T-cell (primary cell): ENCODE data around the gene SCARB1. TPM values are rescaled to one million over a fixed set of nuclear protein-coding genes. Genes with fewer than 3 reads are reported as not detected.

ENCODE experiments used
- ATAC-seq, 4 experiments: fragments of 200-7000 bp in 3 of 4; fragments of 150-1000 bp in 1 of 4; cut with Tn5 transposase; replicated peaks in 1 of 4; 1 replicate in 3 of 4; 2 replicates in 1 of 4; pipeline ENCODE4 v1.10.0; 2021; ENCODE audit warnings: moderate library complexity in 3 of 4, mild to moderate bottlenecking in 2 of 4, moderate number of reproducible peaks in 1 of 4
- CTCF ChIA-PET, 2 donors: fragments of 300-600 bp; sonication (Branson Sonifier 250); formaldehyde crosslinking; loops; one replicate each; lab custom pipeline; 2022; ENCODE audit warnings: antibody characterized with exemption in 2 of 2; lab: Charles Lee
- POLR2A ChIA-PET, 2 donors: fragments of 300-600 bp; sonication (Branson Sonifier 250); formaldehyde crosslinking; loops; one replicate each; lab custom pipeline; 2022; ENCODE audit warnings: antibody characterized with exemption in 2 of 2; lab: Charles Lee
- DNase-seq, 35 experiments: peaks; one replicate each; pipeline versions ENCODE4 v3.0.0 to v3.0.0-alpha.2; 2013 to 2023
- H3K27ac ChIP-seq: one replicate; pipeline ENCODE4 v1.5.1; 2013; ENCODE audit warnings: low read length
- H3K27me3 ChIP-seq, 2 experiments: replicated peaks in 1 of 2; 1 replicate in 1 of 2; 2 replicates in 1 of 2; pipeline versions ENCODE4 v1.6.1 to v1.7.0; 2013; ENCODE audit warnings: low read length in 1 of 2, mixed read lengths in 1 of 2; ENCODE audit not compliant: control insufficient read depth in 2 of 2, insufficient read depth in 2 of 2; ENCODE audit errors: extremely low read depth in 1 of 2
- H3K36me3 ChIP-seq, 2 donors: 1 replicate in 1 of 2; 2 replicates in 1 of 2; pipeline versions ENCODE4 v1.6.1 to v1.7.0; 2013; ENCODE audit warnings: low read length in 1 of 2; ENCODE audit not compliant: control insufficient read depth in 2 of 2, insufficient read depth in 1 of 2; ENCODE audit errors: extremely low read depth in 1 of 2
- H3K4me1 ChIP-seq, 2 experiments: 1 replicate in 1 of 2; 2 replicates in 1 of 2; pipeline versions ENCODE4 v1.6.1 to v1.7.0; 2013; ENCODE audit warnings: low read length in 2 of 2, mixed read lengths in 1 of 2; ENCODE audit not compliant: insufficient read depth in 2 of 2, control insufficient read depth in 1 of 2; ENCODE audit errors: extremely low read depth in 1 of 2
- H3K4me3 ChIP-seq, 2 donors: 1 replicate in 1 of 2; 2 replicates in 1 of 2; pipeline versions ENCODE4 v1.5.1 to v1.7.0; 2013; ENCODE audit warnings: mild to moderate bottlenecking in 2 of 2, low read length in 1 of 2, moderate library complexity in 1 of 2; ENCODE audit not compliant: control insufficient read depth in 1 of 2; ENCODE audit errors: extremely low read depth in 1 of 2
- H3K9me3 ChIP-seq: 2 replicates; pipeline ENCODE4 v1.7.0; 2013
- H3K27ac Mint-ChIP-seq, 2 donors: one replicate each; pipeline ENCODE4 v1.8.0; 2020 to 2021; ENCODE audit warnings: mild to moderate bottlenecking in 2 of 2, mixed read lengths in 2 of 2
- H3K27me3 Mint-ChIP-seq, 2 donors: one replicate each; pipeline ENCODE4 v1.8.0; 2021 to 2022; ENCODE audit warnings: mixed read lengths in 2 of 2
- H3K36me3 Mint-ChIP-seq: one replicate; pipeline ENCODE4 v1.8.0; 2021; ENCODE audit warnings: mixed read lengths
- H3K4me1 Mint-ChIP-seq, 3 donors: one replicate each; pipeline ENCODE4 v1.8.0; 2020 to 2022; ENCODE audit warnings: mixed read lengths in 3 of 3, mild to moderate bottlenecking in 1 of 3
- H3K4me3 Mint-ChIP-seq, 3 donors: one replicate each; pipeline ENCODE4 v1.8.0; 2020 to 2022; ENCODE audit warnings: mild to moderate bottlenecking in 3 of 3, mixed read lengths in 3 of 3, moderate library complexity in 3 of 3
- H3K9me3 Mint-ChIP-seq, 3 donors: one replicate each; pipeline ENCODE4 v1.8.0; 2020 to 2022; ENCODE audit warnings: mixed read lengths in 3 of 3
- WGBS: methylation state at CpG from one replicate; pipeline ENCODE4 v1.1.5; 2013; ENCODE audit warnings: missing lambda C conversion rate; ENCODE audit not compliant: insufficient coverage; 5-methylcytosine and 5-hydroxymethylcytosine counted together
- total RNA-seq, 35 experiments: library from RNA in 6 of 35; stranded (reverse) in 6 of 35; fragments of 120-200 nt in 1 of 35; gene quantifications; one replicate each; pipeline versions ENCODE4 v1.2.1 to v1.2.4 and lab custom pipeline; 2013 to 2026

Gene SCARB1
- total RNA-seq, 5 donors from 2014 or later (not counting 1 experiment from before 2014, with no cell fraction given), result 3.1 to 5.6 (median 4.5) TPM

GRCh38 chr12:124831590-124831989 is 32.1 kb downstream of the SCARB1 start:
- ChIA-PET POLR2A (no interaction called here), CTCF (no interaction called here)
- no peaks in the 10 kb centered on the region for H3K27me3 Mint-ChIP-seq
- Histone ChIP-seq H3K27ac (no peak overlapping the region), H3K9me3 (no peaks in the 10 kb centered on the region), H3K27me3 (no peaks in the 10 kb centered on the region), H3K4me3 (no peak overlapping the region), H3K36me3 (no peaks in the 10 kb centered on the region), H3K4me1 (no peaks in the 10 kb centered on the region)
- WGBS, result 94% methylated on average over 5 of the region's 8 CpGs
- H3K36me3 Mint-ChIP-seq, result no peaks in the 10 kb centered on the region
- H3K9me3 Mint-ChIP-seq, result peaks cover 0 to 10% (median 4%) of the 10 kb centered on the region in 3 donors
- H3K4me1 Mint-ChIP-seq, result no peaks in the 10 kb centered on the region
- ATAC-seq, result no peak
- no peak overlapping the region for H3K4me3 Mint-ChIP-seq
- H3K27ac Mint-ChIP-seq, result no peak overlapping the region
- no peak for DNase-seq

GRCh38 chr12:124830306-124830705 is 33.4 kb downstream of the SCARB1 start:
- no peaks in the 10 kb centered on the region for H3K36me3 Mint-ChIP-seq
- Histone ChIP-seq H3K4me1 (no peaks in the 10 kb centered on the region), H3K27ac (no peak overlapping the region), H3K27me3 (no peaks in the 10 kb centered on the region), H3K36me3 (no peaks in the 10 kb centered on the region), H3K9me3 (no peaks in the 10 kb centered on the region), H3K4me3 (no peak overlapping the region)
- WGBS, result 94% methylated on average over 4 of the region's 6 CpGs
- POLR2A ChIA-PET, result no interaction called here
- H3K4me3 Mint-ChIP-seq, result no peak overlapping the region
- no peak for ATAC-seq
- no peaks in the 10 kb centered on the region for H3K27me3 Mint-ChIP-seq
- peaks cover 0 to 10% (median 4%) of the 10 kb centered on the region in 3 donors for H3K9me3 Mint-ChIP-seq
- no peak overlapping the region for H3K27ac Mint-ChIP-seq
- CTCF ChIA-PET, result no interaction called here
- no peaks in the 10 kb centered on the region for H3K4me1 Mint-ChIP-seq
- DNase-seq, result no peak

DNA sequence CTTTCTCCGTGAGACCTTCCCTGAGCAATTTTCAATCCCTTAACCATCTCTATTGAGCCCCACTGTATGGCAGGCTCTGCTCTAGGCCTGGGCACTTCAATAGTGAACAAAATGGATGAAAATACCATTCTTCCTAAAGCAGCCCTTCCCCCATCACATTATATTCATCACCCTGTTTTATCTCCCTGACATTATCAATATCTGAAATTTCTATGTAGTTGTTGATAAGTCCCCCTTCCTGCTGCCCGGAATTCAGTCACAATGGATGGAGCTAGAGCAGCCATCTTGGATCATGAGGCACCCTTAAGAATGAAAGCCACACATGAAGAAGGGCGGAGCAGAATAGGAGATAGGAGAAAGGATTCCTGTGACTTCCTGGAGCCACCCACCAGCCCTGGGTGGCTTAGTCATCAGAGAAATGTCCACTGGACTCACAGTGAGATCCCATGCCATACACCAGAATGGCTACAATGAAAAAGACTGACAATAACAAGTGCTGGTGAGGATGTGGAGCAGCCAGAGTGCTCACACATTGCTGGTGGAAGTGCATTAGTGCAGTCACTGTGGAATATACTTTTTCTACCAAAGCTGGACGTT is 33.9 kb downstream of the SCARB1 start:
- Histone ChIP-seq H3K9me3 (no peaks in the 10 kb centered on the region), H3K27me3 (no peaks in the 10 kb centered on the region), H3K4me3 (no peak overlapping the region), H3K27ac (no peak overlapping the region), H3K36me3 (no peaks in the 10 kb centered on the region), H3K4me1 (no peaks in the 10 kb centered on the region)
- ATAC-seq (no peak), DNase-seq (no peak)
- ChIA-PET POLR2A (no interaction called here), CTCF (no interaction called here)
- H3K27me3 Mint-ChIP-seq, result no peaks in the 10 kb centered on the region
- no peaks in the 10 kb centered on the region for H3K4me1 Mint-ChIP-seq
- WGBS, result 83% methylated on average over 2 of the region's 4 CpGs
- H3K27ac Mint-ChIP-seq, result no peak overlapping the region
- no peak overlapping the region for H3K4me3 Mint-ChIP-seq
- H3K36me3 Mint-ChIP-seq, result no peaks in the 10 kb centered on the region
- peaks cover 0 to 10% (median 4%) of the 10 kb centered on the region in 3 donors for H3K9me3 Mint-ChIP-seq

GRCh38 chr12:124829008-124829707 is 34.5 kb downstream of the SCARB1 start:
- H3K9me3 ChIP-seq, result no peaks in the 10 kb centered on the region
- H3K4me3 Mint-ChIP-seq, result no peak overlapping the region
- H3K27ac Mint-ChIP-seq, result no peak overlapping the region
- 93% methylated on average over 5 of the region's 9 CpGs for WGBS
- CTCF ChIA-PET, result no interaction called here
- POLR2A ChIA-PET, result no interaction called here
- no peak for DNase-seq
- no peaks in the 10 kb centered on the region for H3K4me1 Mint-ChIP-seq
- no peak overlapping the region for H3K27ac ChIP-seq
- ATAC-seq, result no peak
- peaks cover 0 to 10% (median 4%) of the 10 kb centered on the region in 3 donors for H3K9me3 Mint-ChIP-seq
- no peaks in the 10 kb centered on the region for H3K4me1 ChIP-seq
- no peaks in the 10 kb centered on the region for H3K27me3 Mint-ChIP-seq
- H3K4me3 ChIP-seq, result no peak overlapping the region
- H3K27me3 ChIP-seq, result no peaks in the 10 kb centered on the region
- no peaks in the 10 kb centered on the region for H3K36me3 ChIP-seq
- no peaks in the 10 kb centered on the region for H3K36me3 Mint-ChIP-seq

DNA sequence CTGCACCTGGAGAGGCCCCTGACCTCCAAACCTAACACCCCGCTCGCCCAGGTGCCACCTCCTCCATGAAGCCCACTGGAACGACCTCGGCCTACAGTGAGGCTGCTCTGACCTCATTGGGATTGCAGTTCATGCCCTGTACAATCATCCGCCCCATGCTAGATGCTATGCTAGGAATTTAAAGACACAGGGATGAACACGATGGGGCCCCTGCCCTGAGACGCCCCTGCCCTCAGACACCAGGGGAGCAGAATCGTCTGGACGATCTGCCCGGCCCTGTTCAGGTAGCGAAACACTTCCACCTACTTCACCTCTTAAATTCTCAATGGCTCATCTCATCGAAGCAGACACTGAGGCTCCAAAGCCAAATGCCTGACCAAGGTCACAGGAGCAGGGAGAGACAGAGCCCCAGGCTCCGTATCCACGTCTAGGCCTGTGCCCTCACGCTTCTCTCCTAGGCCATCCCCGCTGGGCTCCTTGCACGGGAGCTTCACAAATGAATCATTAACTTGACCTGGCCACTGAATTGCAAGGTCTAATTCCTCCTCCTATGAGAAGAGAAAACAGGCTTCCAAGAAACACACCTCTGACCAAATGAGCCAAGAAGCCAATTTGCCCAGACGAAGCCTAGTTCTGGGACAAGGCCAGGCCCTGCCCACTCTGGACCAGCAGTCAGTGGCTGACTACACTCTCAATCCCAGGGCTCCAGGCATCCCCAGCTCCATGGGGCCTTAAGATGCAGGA is 35.2 kb downstream of the SCARB1 start:
- Mint-ChIP-seq H3K4me3 (no peak overlapping the region), H3K36me3 (no peaks in the 10 kb centered on the region), H3K4me1 (no peaks in the 10 kb centered on the region), H3K27me3 (no peaks in the 10 kb centered on the region), H3K27ac (no peak overlapping the region), H3K9me3 (peaks cover 0 to 10% (median 4%) of the 10 kb centered on the region in 3 donors)
- no peaks in the 10 kb centered on the region for H3K27me3 ChIP-seq
- POLR2A ChIA-PET, result no interaction called here
- H3K4me1 ChIP-seq, result no peaks in the 10 kb centered on the region
- no peaks in the 10 kb centered on the region for H3K36me3 ChIP-seq
- ATAC-seq (no peak), DNase-seq (no peak)
- CTCF ChIA-PET, result no interaction called here
- no peak overlapping the region for H3K27ac ChIP-seq
- WGBS, result 88% methylated on average over 16 of the region's 18 CpGs
- no peak overlapping the region for H3K4me3 ChIP-seq
- H3K9me3 ChIP-seq, result no peaks in the 10 kb centered on the region

GRCh38 chr12:124827588-124828184 is 36.0 kb downstream of the SCARB1 start:
- Histone ChIP-seq H3K4me3 (no peak overlapping the region), H3K36me3 (no peaks in the 10 kb centered on the region)
- no peak for ATAC-seq

More at GRCh38 chr12:124827588-124828184, 36.0 kb downstream of the SCARB1 start:
- CTCF ChIA-PET, result interaction anchor here in 1 of 2 donors (0.7 kb wide), 1 partner anchor 92 kb away, joined by 3 read pairs; no protein-coding TSS in a partner anchor
- Mint-ChIP-seq H3K27me3 (no peaks in the 10 kb centered on the region), H3K36me3 (no peaks in the 10 kb centered on the region), H3K27ac (no peak overlapping the region), H3K4me3 (no peak overlapping the region), H3K9me3 (peaks cover 0 to 10% (median 4%) of the 10 kb centered on the region in 3 donors), H3K4me1 (no peaks in the 10 kb centered on the region)
- H3K27me3 ChIP-seq, result no peaks in the 10 kb centered on the region
- no peak overlapping the region for H3K27ac ChIP-seq
- WGBS, result 82% methylated on average over 7 of the region's 15 CpGs
- no peak for DNase-seq
- POLR2A ChIA-PET, result no interaction called here
- H3K9me3 ChIP-seq, result no peaks in the 10 kb centered on the region
- H3K4me1 ChIP-seq, result no peaks in the 10 kb centered on the region
